DMS153 treated with DMSO at 0.1 percent for 48 hours (cell line): ENCODE results near the gene RAB9A.
"Not testable (repeated sequence)": the region's sequence is repeated elsewhere in the genome, so short reads cannot be mapped to it uniquely, and the experiment has no call there.

Experiments
- DNase-seq: peaks from one replicate; lab custom pipeline; 2025; ENCODE audit not compliant: unreplicated experiment; lab: John Stamatoyannopoulos, UW

Gene RAB9A

GRCh38 chrX:13669246-13669737 lies 19.6 kb upstream of the RAB9A start:
- DNase-seq = peak; percentile 6

GRCh38 chrX:13669755-13670154 lies 19.2 kb upstream of the RAB9A start:
- DNase-seq = not testable (repeated sequence)

- no peak for DNase-seq
These were observed 18.7 kb upstream of the RAB9A start for GRCh38 chrX:13670197-13670596.

GRCh38 chrX:13673016-13673415 lies 15.9 kb upstream of the RAB9A start:
- DNase-seq = no peak

GRCh38 chrX:13676885-13677284 lies 12.0 kb upstream of the RAB9A start:
- no peak for DNase-seq

- not testable (repeated sequence) for DNase-seq
These were observed 9.2 kb upstream of the RAB9A start for GRCh38 chrX:13679700-13680099.

GRCh38 chrX:13681595-13681994 lies 7.3 kb upstream of the RAB9A start:
- no peak for DNase-seq

- no peak for DNase-seq
These were observed 4.6 kb upstream of the RAB9A start for GRCh38 chrX:13684361-13684760.

GRCh38 chrX:13685126-13685763 lies 3.7 kb upstream of the RAB9A start:
- no peak for DNase-seq

GRCh38 chrX:13687203-13687602 lies 1.7 kb upstream of the RAB9A start:
- DNase-seq = no peak

GRCh38 chrX:13688384-13688957 lies 457 bp upstream of the RAB9A start:
- DNase-seq = no peak

GRCh38 chrX:13689741-13690211 lies 848 bp downstream of the RAB9A start:
- no peak for DNase-seq

GRCh38 chrX:13690836-13691235 lies 1.9 kb downstream of the RAB9A start:
- DNase-seq = no peak

GRCh38 chrX:13691841-13692371 lies 3.0 kb downstream of the RAB9A start:
- DNase-seq = no peak

GRCh38 chrX:13692771-13693231 lies 3.9 kb downstream of the RAB9A start:
- DNase-seq = no peak

GRCh38 chrX:13693341-13693961 lies 4.5 kb downstream of the RAB9A start:
- no peak for DNase-seq

GRCh38 chrX:13694359-13694758 lies 5.4 kb downstream of the RAB9A start:
- DNase-seq = no peak

GRCh38 chrX:13694983-13695382 lies 6.1 kb downstream of the RAB9A start:
- no peak for DNase-seq

- no peak for DNase-seq
These were observed 6.7 kb downstream of the RAB9A start for GRCh38 chrX:13695601-13696115.

- no peak for DNase-seq
These were observed 8.5 kb downstream of the RAB9A start for GRCh38 chrX:13697455-13697854.

- no peak for DNase-seq
These were observed 9.0 kb downstream of the RAB9A start for GRCh38 chrX:13697976-13698375.

GRCh38 chrX:13698432-13698831 lies 9.5 kb downstream of the RAB9A start:
- DNase-seq = no peak
